Brain pericyte (primary cell): Measurements from ENCODE around the gene ANKRD12.
A peak's percentile ranks its signal among the peaks of the same experiment; 100 is the strongest.
"Not testable (repeated sequence)": the region's sequence is repeated elsewhere in the genome, so short reads cannot be mapped to it uniquely, and the experiment has no call there.

Experiments
- DNase-seq: peaks from one replicate; pipeline ENCODE4 v3.0.0-alpha.2; 2012; ENCODE audit warnings: low read depth, low spot score

The ANKRD12 gene

DNA sequence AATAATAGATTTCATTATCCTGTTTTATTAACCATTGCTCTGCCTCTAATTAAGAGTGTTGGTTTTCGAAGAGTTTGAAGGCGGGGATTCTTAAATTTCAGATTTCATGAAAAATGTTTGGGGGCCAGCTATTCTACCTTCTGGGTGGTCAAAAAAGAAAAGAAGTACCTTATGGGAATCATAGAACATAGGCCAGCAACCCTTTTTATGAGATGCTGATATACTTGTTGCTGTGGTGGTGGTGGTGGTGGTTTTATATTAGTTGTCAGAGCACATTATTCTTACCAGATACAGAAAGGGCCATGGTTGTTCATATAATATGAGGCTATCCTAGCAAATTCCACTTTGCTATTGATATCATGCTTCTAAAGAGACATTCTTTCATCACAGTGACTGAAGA lies 4.4 kb downstream of the ANKRD12 start:
- no peak for DNase-seq

DNA sequence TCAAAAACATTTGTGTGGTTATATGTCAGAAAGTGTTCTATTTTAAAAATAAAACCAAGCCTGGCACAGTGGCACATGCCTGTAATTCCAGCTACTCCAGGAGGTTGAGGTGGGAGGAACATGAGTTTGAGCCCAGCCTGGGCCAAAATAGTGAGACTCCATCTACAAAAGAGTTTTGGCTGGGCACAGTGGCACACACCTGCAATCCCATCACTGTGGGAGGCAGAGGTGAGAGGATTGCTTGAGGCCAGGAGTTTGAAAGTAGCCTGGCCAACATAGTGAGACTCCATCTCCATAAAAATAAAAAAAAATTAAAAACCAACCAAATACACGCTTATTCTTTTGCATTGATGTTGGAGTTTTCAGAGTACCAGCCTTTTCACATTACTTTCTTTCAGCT lies 9.6 kb downstream of the ANKRD12 start:
- DNase-seq: no peak

DNA sequence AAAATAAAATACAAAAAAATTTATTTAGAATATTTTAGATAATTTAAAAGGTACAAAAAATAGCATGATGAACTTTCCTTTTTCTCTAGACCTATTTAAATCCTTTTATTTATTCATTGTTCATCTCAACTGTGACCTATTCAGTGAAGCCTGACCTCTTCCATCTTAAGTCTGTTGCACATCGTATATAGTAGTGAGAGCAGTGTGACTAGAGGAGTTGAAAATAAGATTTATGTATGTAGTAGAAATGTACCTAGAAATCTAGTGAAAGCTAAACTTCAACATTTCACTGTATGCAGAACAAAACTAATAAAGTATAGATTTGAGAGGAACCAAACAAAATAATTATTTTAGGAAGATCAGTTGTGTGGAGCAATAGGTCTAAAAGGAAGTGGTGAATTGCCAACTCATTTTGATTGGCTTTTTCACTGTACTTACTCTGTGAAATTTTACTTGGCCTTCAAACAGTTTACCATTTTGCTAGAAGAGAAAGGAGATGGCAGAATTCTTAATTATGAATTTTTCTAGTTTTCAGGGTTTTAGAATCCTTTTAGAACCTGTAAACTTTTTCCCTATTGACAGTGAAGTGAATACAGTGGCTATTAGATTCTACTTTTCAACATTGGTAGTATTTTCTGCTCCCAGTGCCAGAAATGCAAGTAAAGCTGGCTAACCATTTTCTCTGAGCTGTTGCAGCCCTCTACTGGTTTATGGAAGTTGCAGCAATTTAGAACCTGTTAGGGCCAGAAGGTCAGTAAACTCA lies 11.0 kb downstream of the ANKRD12 start:
- peak; percentile 15 for DNase-seq

DNA sequence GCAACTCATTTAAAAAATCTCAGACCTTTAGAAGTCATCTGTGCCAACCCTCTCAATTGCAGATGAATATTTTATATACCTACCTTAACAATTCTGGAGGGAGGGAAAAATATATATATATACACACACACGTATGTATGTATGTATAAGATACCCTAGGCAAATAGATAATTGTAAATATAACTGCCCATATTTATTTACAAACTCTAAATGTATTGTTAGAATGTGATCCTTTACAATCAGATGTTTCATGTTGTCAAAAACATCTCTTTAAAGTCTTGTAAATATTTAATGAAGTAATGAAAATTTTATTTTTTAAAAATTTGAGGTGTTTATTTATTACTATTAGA lies 11.6 kb downstream of the ANKRD12 start:
- DNase-seq: no peak

DNA sequence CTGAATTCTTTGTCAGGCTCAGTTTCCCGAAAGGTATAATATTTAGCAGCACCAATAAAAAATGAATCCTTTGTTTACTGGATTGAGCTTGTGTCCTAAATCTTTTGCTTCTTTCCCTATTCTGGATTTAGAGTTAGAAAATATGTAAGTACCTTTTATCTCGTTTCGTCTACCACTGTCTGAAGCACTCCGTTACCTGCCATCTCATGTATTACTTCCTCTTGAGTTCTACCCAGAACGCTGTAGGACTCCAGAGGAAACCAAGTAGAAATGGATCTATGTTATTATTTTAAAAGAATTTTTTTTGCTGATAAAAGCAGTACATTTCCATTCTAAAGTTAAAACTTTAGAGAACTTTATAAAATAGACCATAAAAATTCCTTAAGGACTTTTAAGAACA lies 13.5 kb downstream of the ANKRD12 start:
- DNase-seq: no peak

DNA sequence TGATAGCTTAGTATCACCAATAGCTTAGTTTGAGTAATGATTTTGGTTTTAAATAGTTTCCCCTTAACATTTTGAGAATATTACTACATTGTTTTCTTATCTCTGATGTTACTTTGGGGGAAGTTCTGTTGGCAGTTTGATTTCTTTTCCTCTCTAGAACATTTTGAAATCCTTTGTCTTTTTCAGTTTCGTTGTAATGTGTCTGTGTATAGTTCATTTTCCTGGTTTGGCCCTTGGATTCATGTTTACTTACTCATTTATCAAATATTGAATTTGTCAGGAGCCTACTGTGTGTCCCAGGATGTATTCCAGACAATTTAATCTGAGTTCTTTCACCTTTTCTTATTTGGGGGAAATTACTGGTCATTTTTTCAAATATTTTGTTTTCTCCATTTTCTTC lies 16.7 kb downstream of the ANKRD12 start:
- no peak for DNase-seq

DNA sequence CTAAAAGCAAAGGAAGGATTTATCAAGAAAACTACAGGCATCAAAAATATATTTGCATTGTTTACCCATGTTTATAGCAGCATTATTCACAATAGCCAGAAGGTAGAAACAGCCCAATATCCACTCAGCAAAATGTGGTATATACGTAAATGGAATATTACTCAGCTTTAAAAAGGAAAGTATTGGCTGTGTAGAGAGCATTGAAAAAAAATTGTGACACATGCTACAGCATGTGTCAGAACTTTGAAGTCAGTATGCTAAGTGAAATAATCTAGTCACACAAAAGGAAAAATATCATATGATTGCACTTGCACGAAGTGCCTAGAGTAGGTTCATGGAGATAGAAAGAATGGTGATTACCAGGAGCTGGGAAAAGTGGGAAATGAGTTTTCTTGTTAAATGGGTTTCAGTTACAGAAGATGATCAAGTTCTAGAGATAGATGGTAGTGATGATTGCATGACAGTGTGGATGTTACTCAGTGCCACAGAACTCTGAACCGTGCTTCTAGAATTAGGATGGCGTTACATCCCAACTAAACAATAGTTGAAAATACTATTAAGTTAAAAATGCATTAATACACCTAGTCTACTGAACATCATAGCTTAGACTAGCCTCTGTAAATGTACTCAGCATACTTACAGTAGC lies 20.1 kb downstream of the ANKRD12 start:
- no peak for DNase-seq

DNA sequence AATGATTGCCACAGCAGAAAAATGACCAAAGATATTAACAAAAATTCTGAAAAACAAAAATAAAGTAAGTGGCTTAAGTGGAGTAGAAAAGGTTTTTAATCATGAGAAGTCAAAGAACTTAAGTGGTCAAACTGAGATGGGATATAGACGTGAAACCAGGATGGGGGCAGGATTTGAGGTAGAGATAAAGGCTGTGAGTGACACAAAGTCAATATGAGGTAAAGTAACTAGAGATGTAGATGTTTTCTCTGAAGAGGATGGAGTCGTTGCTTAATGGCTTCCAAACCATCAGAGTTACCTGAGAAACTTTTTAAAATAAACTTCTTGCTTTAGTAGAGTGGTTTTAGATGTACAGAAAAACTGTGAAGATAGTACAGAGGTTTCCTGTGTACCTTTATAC lies 21.2 kb downstream of the ANKRD12 start:
- DNase-seq: no peak

DNA sequence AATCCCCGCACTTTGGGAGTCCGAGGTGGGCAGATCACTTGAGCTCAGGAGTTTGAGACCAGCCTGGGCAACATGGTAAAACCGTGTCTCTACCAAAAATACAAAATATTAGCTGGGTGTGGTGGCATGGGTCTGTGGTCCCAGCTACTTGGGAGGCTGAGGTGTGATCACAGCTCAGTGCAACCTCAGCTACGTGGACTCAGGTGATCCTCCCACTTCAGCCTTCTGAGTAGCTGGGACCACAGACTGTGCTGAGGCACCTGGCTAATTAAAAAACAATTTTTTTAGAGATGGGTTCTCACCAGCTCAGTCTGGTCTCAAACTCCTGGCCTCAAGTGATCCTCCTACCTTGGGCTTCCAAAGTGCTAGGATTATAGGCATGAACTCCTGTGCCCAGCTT lies 23.4 kb downstream of the ANKRD12 start:
- no peak for DNase-seq

DNA sequence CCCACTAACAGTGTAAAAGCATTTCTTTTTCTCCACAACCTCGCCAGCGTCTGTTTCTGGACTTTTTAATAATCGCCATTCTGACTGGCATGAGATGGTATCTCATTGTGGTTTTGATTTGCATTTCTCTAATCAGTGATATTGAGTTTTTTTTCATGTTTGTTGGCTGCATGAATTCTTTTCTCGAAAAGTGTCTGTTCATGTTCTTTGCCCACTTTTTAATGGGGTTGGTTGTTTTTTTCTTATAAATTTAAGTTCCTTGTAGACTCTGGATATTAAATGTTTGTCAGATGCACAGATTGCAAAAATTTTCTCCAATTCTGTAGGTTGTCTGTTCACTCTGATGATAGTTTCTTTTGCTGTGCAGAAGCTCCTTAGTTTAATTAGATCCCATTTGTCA lies 26.1 kb downstream of the ANKRD12 start:
- DNase-seq: not testable (repeated sequence)

DNA sequence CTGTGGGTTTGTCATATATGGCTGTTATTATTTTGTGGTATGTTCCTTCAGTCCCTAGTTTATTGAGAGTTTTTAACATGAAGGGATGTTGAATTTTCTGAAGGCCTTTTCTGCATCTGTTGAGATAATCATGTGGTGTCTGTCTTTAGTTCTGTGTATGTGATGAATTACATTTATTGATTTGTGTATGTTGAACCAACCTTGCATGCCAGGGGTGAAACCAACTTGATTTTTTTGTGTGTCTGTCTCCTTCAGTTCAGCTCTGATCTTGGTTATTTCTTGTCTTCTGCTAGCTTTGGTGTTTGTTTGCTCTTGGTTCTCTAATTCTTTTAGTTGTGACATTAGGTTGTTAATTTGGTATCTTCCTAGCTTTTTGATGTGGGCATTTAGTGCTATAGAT lies 27.6 kb downstream of the ANKRD12 start:
- not testable (repeated sequence) for DNase-seq

DNA sequence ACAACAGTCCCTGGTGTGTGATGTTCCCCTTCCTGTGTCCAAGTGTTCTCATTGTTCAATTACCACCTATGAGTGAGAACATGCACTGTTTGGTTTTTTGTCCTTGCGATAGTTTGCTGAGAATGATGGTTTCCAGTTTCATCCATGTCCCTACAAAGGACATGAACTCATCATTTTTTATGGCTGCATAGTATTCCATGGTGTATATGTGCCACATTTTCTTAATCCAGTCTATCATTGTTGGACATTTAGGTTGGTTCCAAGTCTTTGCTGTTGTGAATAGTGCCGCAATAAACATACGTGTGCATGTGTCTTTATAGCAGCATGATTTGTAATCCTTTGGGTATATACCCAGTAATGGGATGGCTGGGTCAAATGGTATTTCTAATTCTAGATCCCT lies 29.3 kb downstream of the ANKRD12 start:
- DNase-seq: not testable (repeated sequence)

DNA sequence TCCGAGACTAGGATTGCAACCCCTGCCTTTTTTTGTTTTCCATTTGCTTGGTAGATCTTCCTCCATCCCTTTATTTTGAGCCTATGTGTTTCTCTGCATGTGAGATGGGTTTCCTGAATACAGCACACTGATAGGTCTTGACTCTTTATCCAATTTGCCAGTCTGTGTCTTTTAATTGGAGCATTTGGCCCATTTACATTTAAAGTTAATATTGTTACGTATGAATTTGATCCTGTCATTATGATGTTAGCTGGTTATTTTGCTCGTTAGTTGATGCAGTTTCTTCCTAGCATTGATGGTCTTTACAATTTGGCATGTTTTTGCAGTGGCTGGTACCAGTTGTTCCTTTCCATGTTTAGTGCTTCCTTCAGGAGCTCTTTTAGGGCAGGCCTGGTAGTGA lies 32.9 kb downstream of the ANKRD12 start:
- DNase-seq: not testable (repeated sequence)

DNA sequence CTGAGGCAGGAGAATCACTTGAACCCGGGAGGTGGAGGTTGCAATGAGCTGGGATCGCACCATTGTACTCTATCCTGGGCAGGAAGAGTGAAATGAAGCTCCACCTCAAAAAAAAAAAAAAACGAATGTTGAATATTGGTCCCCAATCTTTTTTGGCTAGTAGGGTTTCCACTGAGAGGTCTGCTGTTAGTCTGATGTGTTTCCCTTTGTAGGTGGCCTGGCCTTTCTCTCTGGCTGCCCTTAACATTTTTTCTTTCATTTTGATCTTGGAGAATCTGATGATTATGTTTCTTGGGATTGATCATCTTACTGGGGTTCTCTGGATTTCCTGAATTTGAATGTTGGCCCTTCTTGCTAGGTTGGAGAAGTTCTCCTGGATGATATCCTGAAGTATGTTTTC lies 35.3 kb downstream of the ANKRD12 start:
- DNase-seq: not testable (repeated sequence)

DNA sequence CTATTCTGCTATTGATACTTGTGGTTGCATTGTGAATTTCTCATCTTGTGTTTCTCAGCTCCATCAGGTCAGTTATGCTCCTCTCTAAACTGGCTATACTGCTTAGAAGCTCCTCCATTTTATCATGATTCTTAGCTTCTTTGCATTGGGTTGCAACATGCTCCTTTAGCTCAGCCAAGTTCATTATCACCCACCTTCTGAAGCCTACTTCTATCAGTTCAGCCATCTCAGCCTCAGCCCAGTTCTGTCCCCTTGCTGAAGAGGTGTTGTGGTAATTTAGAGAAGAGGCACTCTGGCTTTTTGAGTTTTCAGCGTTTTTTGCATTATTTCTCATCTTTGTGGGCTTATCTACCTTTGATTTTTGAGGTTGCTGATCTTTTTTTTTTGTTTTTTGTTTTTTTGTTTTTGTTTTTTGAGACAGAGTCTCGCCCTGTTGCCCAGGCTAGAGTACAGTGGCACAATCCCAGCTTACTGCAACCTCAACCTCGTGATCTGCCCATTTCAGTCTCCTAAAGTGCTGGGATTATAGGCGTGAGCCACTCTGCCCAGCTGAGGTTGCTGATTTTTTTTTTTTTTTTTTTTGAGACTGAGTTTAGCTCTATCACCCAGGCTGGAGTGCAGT lies 36.0 kb downstream of the ANKRD12 start:
- no peak for DNase-seq

DNA sequence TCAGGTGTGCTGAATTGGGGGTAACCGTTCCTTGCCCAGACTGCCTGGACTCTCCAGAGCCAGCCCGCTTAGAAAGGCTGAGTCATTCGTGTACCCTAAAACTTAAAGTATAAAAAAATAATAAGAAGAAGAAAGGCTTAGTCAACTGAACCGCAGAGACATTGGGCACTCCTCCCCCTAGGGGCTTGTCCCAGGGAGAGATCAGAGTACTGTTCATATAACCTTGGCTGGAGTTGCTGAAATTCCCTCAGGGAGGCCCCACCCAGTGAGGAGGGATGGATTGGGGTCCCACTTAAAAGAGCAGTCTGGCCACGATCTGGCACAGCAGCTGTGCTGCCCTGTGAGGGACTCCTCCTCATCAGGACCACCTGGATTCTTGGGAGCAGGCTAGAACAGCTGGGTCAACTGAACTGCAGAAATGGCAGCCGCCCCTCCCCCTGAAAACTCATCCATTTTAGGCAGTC lies 37.2 kb downstream of the ANKRD12 start:
- no peak for DNase-seq

DNA sequence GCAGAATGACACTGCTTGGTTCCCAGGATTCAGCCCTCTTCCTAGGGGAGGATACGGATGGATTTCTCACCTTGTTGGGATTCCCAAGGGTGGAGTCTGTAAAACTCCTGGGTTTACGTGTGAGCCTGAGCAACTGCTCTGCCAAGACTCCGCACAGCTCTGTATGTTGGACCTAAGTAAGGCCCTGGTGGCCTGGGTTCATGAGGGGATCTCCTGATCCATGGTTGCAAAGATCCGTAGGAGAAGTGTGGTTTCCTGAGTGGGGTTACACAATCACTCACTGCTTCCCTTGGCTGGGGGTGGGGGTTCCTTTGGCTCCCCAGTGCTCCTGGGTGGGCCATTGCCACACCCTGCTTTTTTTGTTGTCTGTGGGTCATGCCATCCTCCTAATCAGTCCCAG lies 37.7 kb downstream of the ANKRD12 start:
- no peak for DNase-seq

DNA sequence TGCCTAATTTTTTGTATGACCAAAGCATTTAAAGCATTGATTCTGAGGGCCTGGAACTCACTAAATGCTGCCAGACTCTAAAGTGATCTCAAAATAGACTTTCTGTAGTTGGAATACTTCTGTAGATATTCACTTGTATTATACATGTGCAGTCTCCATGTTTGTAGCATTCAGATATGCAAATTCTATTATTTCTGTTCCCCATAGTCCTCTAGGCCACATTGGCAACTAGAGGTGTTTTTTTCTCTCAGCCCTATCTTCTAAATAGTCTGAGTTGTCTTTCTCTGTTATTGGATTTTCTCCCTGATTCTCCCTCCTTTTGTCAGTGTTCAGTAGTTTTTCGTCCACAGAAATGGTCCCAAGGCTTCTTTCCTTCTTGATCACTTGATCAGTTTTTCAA lies 38.5 kb downstream of the ANKRD12 start:
- no peak for DNase-seq

DNA sequence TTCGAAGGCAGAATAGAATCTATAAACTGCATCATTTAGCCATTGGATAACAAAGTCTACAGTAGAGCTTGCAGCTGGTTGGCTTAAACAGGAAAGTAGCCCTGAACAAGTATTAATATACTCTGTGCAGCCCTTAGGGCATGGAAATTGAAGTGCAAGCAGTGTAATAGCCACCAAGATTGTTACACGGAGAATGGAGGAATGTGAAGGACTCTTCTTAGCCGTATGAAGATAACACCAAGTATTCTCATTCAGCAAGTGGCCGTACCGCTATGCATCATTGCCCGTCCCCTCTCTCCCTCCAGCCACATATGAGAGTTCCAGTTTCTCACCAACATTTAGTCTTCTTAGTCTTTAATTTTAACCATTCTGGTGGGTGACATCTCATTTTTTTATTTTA lies 40.5 kb downstream of the ANKRD12 start:
- no peak for DNase-seq

DNA sequence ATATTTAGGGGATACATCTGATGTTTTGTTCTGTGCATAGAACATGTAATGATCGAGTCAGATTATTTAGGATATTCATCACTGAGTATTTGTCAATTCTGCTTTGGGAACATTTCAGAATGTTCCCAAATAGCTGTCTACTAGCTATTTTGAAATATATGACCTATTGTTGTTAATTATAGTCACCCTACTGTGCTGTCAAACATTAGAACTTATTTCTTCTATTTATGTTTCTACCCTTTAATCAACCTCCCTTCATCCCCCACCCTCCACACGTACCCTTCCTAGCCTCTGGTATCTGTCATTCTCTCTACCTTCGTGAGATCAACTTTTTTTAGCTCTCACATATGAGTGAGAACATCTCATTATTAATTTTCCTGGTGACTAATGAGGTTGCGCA lies 40.9 kb downstream of the ANKRD12 start:
- no peak for DNase-seq

DNA sequence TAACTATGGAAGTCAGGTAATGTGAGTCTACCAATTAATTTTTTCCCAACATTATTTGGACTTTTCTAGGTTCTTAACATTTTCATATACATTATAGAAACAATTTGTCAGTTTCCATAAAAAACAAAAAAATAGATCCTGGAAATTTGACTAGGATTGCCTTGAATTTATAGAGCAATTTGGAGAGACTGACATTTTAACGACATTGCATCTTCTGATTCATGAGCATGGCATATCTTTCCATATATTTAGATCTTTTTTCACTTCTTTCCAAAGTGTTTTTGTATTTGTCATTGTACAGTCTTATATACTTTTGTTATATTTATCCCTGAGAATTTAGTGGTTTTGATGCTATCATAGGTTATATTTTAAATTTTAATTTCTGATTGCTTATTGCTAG lies 42.0 kb downstream of the ANKRD12 start:
- no peak for DNase-seq

DNA sequence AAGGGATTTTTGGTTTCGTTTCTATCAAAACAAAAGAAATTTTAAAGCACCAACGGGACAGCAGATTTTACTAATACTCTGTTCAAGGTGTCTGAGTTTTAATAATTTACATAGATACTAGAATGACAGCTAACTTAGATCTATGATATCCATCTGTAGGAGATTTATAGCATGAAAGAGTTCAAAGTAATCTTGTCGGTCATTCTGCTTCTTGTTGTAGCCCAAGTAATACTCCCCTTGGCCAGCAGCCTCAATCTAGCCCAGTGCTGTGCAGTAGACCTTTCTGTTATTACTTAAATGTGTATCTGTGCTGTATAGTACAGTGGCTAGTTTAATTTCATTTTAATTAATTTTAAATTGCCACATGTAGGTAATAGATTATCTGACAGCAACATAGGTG lies 44.7 kb downstream of the ANKRD12 start:
- no peak for DNase-seq

DNA sequence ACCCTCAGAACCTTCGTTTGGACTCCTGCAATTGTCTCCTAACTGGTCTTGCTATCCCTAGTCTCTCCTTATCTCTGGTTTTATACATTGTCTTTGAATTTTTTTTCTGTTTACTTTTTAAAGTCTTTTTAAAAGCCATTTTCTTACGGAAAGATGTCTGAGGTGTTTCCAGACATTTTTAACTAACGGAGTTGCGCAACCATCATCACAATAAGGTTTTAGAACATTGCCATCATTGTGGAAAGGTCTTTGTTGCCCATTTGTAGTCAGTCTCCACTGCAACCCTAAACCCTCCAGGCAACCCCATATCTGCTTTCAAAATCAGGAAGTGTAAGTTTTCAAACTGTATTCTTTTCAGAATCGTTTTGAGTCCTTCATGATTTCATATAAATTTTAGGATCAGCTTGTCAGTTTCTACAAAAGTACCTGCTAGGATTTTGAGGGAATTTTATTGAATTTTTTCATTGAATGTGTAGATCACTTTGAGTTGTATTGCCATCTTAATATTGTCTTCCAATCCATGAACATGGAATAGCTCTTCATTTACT lies 46.3 kb downstream of the ANKRD12 start:
- no peak for DNase-seq
